Activated CD4-positive, alpha-beta T cell treated with anti-CD3 and anti-CD28 coated beads, Interleukin-10, Interleukin-2, amounts not matched to agents 100 ng/mL and 50 ng/mL, durations not matched to agents 16 hours and 8 hours (primary cell): ENCODE measurements around the gene PAX7.

Source experiments
- DNase-seq: peaks from one replicate; pipeline ENCODE4 v3.0.0-alpha.2; 2020

Gene PAX7

GRCh38 chr1:18711003-18711402, 80.4 kb downstream of the PAX7 start:
- DNase-seq, result no peak

- no peak for DNase-seq
Observed at GRCh38 chr1:18711536-18712251, 81.0 kb downstream of the PAX7 start.

- no peak for DNase-seq
Observed at GRCh38 chr1:18712252-18712600, 81.6 kb downstream of the PAX7 start.

GRCh38 chr1:18714404-18715175, 83.9 kb downstream of the PAX7 start:
- no peak for DNase-seq

- DNase-seq, result no peak
Observed at GRCh38 chr1:18716112-18716784, 85.6 kb downstream of the PAX7 start.

GRCh38 chr1:18716785-18717678, 86.4 kb downstream of the PAX7 start:
- DNase-seq, result no peak

GRCh38 chr1:18719786-18720451, 89.3 kb downstream of the PAX7 start:
- no peak for DNase-seq

GRCh38 chr1:18721041-18721440, 90.4 kb downstream of the PAX7 start:
- DNase-seq, result no peak

GRCh38 chr1:18721776-18722175, 91.1 kb downstream of the PAX7 start:
- no peak for DNase-seq

- DNase-seq, result no peak
Observed at GRCh38 chr1:18722270-18722669, 91.6 kb downstream of the PAX7 start.

GRCh38 chr1:18723206-18723605, 92.6 kb downstream of the PAX7 start:
- no peak for DNase-seq

- no peak for DNase-seq
Observed at GRCh38 chr1:18723701-18724411, 93.2 kb downstream of the PAX7 start.

GRCh38 chr1:18724801-18725200, 94.2 kb downstream of the PAX7 start:
- no peak for DNase-seq

GRCh38 chr1:18725231-18725895, 94.7 kb downstream of the PAX7 start:
- no peak for DNase-seq

GRCh38 chr1:18726368-18726767, 95.7 kb downstream of the PAX7 start:
- no peak for DNase-seq

GRCh38 chr1:18727956-18728355, 97.3 kb downstream of the PAX7 start:
- DNase-seq, result no peak

GRCh38 chr1:18730321-18730720, 99.7 kb downstream of the PAX7 start:
- DNase-seq, result no peak

- no peak for DNase-seq
Observed at GRCh38 chr1:18731148-18731547, 100.5 kb downstream of the PAX7 start.

- no peak for DNase-seq
Observed at GRCh38 chr1:18731591-18732235, 101.1 kb downstream of the PAX7 start.

GRCh38 chr1:18732686-18733085, 102.0 kb downstream of the PAX7 start:
- no peak for DNase-seq

GRCh38 chr1:18734001-18734400, 103.4 kb downstream of the PAX7 start:
- DNase-seq, result no peak
